ENCODE measurements around the gene GIPC2.

Gene GIPC2

DNA sequence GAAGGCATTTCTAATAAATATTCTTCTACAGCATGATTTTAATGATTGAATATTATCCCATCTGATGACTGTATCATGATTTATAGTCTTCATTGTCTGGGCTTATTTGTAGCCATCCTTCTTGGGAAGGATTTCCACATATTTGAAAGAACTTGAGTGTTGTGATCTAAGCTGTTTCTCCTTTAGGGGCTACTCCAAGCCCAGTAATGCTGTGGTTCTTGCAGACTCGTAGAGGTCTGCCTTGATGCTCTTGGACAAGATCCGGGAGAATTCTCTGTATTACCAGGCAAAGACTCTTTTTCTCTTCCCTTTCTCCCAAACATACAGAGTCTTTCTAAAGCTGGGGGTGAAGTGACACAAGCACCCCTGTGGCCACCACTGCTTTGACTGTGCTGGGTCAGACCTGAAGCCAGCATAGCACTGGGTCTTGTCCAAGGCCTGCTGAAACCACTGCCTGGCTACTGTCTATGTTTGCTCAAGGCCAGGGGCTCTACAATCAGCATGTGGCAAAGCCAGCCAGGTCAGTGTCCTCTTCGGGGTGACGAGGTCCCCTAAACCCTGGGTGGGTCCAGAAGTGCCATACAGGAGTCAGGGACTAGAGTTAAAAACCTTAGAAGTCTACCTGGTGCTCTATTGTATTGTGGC lies 107.4 kb downstream of the GIPC2 start:
- TF ChIP-seq, protein P1, sequence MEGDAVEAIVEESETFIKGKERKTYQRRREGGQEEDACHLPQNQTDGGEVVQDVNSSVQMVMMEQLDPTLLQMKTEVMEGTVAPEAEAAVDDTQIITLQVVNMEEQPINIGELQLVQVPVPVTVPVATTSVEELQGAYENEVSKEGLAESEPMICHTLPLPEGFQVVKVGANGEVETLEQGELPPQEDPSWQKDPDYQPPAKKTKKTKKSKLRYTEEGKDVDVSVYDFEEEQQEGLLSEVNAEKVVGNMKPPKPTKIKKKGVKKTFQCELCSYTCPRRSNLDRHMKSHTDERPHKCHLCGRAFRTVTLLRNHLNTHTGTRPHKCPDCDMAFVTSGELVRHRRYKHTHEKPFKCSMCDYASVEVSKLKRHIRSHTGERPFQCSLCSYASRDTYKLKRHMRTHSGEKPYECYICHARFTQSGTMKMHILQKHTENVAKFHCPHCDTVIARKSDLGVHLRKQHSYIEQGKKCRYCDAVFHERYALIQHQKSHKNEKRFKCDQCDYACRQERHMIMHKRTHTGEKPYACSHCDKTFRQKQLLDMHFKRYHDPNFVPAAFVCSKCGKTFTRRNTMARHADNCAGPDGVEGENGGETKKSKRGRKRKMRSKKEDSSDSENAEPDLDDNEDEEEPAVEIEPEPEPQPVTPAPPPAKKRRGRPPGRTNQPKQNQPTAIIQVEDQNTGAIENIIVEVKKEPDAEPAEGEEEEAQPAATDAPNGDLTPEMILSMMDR (IDR thresholded peaks at IDR 0.05; ENCODE audit: insufficient read depth, low read depth, low read length, missing control alignments): no peak
- DNase-seq (ENCODE audit: low read depth): no peak
- H3K4me3 ChIP-seq (ENCODE audit: low read length): no peak overlapping the region

DNA sequence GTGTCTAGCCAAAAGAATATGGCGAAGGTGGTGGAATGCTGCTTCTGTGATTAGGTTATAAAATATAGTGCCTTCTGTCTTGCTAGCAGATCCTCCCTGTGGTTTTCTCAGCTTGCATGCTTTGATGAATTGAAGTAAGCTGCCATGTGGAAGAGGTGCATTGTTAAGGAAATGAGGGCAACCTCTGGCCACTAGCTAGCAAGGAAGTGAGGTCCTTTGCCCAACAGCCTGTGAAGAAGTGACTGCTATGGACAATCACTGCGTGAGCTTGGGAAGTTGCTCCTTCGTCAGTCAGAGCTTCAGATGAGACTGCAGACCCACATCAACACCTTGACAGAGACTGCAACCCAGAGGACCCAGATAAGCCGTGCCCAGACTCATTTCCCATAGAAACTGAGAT lies 109.4 kb downstream of the GIPC2 start:
- no peak for DNase-seq (ENCODE audit: low read depth)
- no peak overlapping the region for H3K4me3 ChIP-seq (ENCODE audit: low read length)
- TF ChIP-seq, protein P1 (IDR thresholded peaks at IDR 0.05; ENCODE audit: insufficient read depth, low read depth, low read length, missing control alignments): no peak

DNA sequence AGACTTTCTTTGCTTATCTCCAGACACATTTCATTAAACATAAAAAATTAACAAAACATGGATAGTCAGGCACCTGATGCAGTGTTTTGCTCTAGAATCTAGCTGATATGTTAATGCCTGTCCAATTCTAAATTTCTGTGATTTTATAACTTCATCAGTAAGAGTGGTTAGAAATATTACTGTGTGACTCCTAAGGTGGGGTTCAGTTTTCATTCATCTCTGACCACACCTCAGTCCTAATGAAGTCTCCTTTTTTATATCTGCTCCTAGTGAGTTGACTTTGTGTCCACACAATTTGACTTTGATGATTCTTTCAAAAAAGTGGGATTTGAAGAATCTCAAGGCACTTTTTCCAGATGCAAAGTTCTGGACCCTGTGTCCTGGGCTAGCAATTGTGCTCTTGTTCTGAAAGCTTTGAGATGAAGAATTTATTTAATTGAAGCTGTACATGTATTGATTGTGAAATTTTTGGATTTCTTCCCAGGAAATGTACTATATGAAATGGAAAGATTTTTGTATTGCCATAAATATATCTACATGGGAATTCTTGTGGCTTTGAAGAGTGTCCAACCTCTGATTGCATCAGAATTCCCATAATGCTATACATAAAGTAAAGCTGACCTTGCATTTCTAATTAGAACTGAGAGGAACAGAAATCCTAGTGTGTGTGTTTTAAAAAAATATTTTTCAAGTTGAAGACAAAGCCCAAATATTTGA lies 111.2 kb downstream of the GIPC2 start:
- no peak overlapping the region for H3K4me3 ChIP-seq (ENCODE audit: low read length)
- DNase-seq (ENCODE audit: low read depth): peak; percentile 28
- TF ChIP-seq, protein P1 (IDR thresholded peaks at IDR 0.05; ENCODE audit: insufficient read depth, low read depth, low read length, missing control alignments): no peak

DNA sequence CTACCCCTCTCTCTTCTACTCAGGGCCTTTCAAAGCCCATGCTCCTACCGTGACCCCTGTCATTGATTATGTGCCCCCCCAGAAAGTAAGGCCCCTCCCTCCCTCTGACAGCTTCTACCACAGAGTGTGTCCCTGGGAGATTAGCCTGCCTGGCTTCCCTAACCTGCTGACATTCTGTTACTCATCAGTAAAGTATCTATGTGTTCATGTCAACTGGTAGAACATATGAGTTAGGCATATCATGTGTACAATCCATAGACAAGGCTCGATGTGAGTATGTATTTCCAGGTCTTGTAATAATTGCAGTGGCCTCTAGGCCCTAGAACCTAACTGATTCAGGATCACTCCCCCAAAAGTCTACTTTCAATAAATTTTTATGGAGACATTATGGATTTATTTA lies 120.0 kb downstream of the GIPC2 start:
- DNase-seq (ENCODE audit: low read depth): peak; percentile 63
- TF ChIP-seq, protein P1 (IDR thresholded peaks at IDR 0.05; ENCODE audit: insufficient read depth, low read depth, low read length, missing control alignments): peak; percentile 12
- H3K4me3 ChIP-seq (ENCODE audit: low read length): no peak overlapping the region

DNA sequence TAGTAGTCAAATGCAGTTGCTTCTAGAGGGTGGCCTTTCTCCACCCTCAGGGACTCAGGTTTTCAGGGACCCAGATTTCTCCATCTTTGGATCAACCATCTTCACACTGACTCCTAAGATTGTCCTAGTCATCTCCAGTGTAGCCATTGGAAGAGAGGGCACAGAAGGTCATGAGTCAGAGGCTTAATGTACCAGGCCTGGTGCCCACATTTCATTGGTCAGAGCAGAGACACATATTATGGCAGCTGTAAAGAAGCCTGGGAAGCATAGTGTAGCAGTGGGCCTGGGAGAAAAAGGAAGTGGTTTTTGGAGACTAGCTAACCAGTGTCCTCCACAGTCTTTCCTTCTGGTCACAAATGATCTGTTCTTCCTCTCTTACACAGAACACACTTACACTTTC lies 122.5 kb downstream of the GIPC2 start:
- DNase-seq (ENCODE audit: low read depth): no peak
- TF ChIP-seq, protein P1 (IDR thresholded peaks at IDR 0.05; ENCODE audit: insufficient read depth, low read depth, low read length, missing control alignments): no peak
- no peak overlapping the region for H3K4me3 ChIP-seq (ENCODE audit: low read length)

DNA sequence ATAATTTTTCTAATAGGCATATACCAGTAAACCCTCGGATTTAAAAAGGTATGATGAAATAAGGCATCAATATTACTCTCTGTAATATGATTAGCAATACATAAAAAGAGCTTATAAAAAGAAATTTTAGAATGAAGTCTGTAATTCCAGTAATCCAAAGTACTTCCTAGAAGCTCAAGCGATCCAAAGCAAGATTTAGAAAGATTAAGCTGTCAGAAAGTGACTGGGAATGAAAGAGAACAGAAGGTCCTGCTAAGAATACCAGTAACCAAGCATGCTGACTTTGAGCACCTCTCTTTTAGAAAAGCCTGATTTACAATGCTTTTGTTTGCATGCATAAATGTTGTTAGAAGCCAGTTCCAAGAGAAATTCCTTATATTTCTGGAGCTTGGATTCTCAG lies 125.1 kb downstream of the GIPC2 start:
- no peak overlapping the region for H3K4me3 ChIP-seq (ENCODE audit: low read length)
- TF ChIP-seq, protein P1 (IDR thresholded peaks at IDR 0.05; ENCODE audit: insufficient read depth, low read depth, low read length, missing control alignments): no peak
- no peak for DNase-seq (ENCODE audit: low read depth)
